ENCODE measurements around the gene CNN1.
A peak's percentile ranks its signal among the peaks of the same experiment; 100 is the strongest.

The CNN1 gene

GRCh38 chr19:11538232-11539036 lies at the start of gene CNN1:
Gene CNN1, plus strand, starts transcription at chr19:11538851. Its CDS starts 77 bp downstream, at chr19:11538928.
- no peak for DNase-seq (ENCODE audit: low read depth in 2 of 3, low spot score in 1 of 3)

GRCh38 chr19:11489378-11489777 lies 49.3 kb upstream of the CNN1 start:
- no peak for DNase-seq (ENCODE audit: low read depth in 2 of 3, low spot score in 1 of 3)

GRCh38 chr19:11494634-11495285 lies 43.9 kb upstream of the CNN1 start:
- DNase-seq (ENCODE audit: low read depth in 2 of 3, low spot score in 1 of 3): no peak

GRCh38 chr19:11495481-11495880 lies 43.2 kb upstream of the CNN1 start:
- DNase-seq (ENCODE audit: low read depth in 2 of 3, low spot score in 1 of 3): no peak

GRCh38 chr19:11495885-11496284 lies 42.8 kb upstream of the CNN1 start:
- no peak for DNase-seq (ENCODE audit: low read depth in 2 of 3, low spot score in 1 of 3)

GRCh38 chr19:11496391-11497163 lies 42.1 kb upstream of the CNN1 start:
- DNase-seq (ENCODE audit: low read depth in 2 of 3, low spot score in 1 of 3): peak; percentile 54 to 56 (median 54)

GRCh38 chr19:11499220-11499726 lies 39.4 kb upstream of the CNN1 start:
- no peak for DNase-seq (ENCODE audit: low read depth in 2 of 3, low spot score in 1 of 3)

- no peak for DNase-seq (ENCODE audit: low read depth in 2 of 3, low spot score in 1 of 3)
Observed at GRCh38 chr19:11499890-11500420, 38.7 kb upstream of the CNN1 start.

- DNase-seq (ENCODE audit: low read depth in 2 of 3, low spot score in 1 of 3): no peak
Observed at GRCh38 chr19:11504502-11505031, 34.1 kb upstream of the CNN1 start.

GRCh38 chr19:11505032-11505503 lies 33.6 kb upstream of the CNN1 start:
- DNase-seq (ENCODE audit: low read depth in 2 of 3, low spot score in 1 of 3): peak; percentile 94 to 98 (median 96)

GRCh38 chr19:11505504-11506100 lies 33.0 kb upstream of the CNN1 start, which contains the start of gene ZNF653:
Gene ZNF653, minus strand, starts transcription at chr19:11505839. Its CDS starts 53 bp downstream, at chr19:11505786.
- DNase-seq (ENCODE audit: low read depth in 2 of 3, low spot score in 1 of 3): peak; percentile 91 to 93 (median 92)

- DNase-seq (ENCODE audit: low read depth in 2 of 3, low spot score in 1 of 3): no peak
Observed at GRCh38 chr19:11506101-11506555, 32.5 kb upstream of the CNN1 start.

GRCh38 chr19:11506967-11507366 lies 31.7 kb upstream of the CNN1 start:
- no peak for DNase-seq (ENCODE audit: low read depth in 2 of 3, low spot score in 1 of 3)

GRCh38 chr19:11507370-11508078 lies 31.1 kb upstream of the CNN1 start:
- DNase-seq (ENCODE audit: low read depth in 2 of 3, low spot score in 1 of 3): no peak

GRCh38 chr19:11510444-11510843 lies 28.2 kb upstream of the CNN1 start:
- no peak for DNase-seq (ENCODE audit: low read depth in 2 of 3, low spot score in 1 of 3)

- DNase-seq (ENCODE audit: low read depth in 2 of 3, low spot score in 1 of 3): no peak
Observed at GRCh38 chr19:11513946-11514345, 24.7 kb upstream of the CNN1 start.

GRCh38 chr19:11519138-11519537 lies 19.5 kb upstream of the CNN1 start:
- DNase-seq (ENCODE audit: low read depth in 2 of 3, low spot score in 1 of 3): no peak

- peak; percentile 88 to 93 (median 92) for DNase-seq (ENCODE audit: low read depth in 2 of 3, low spot score in 1 of 3)
Observed at GRCh38 chr19:11528551-11529341, 9.9 kb upstream of the CNN1 start, which contains the start of gene ECSIT. Gene ECSIT, minus strand, starts transcription at chr19:11529134. Its CDS starts 9,964 bp downstream, at chr19:11519170.

- peak; percentile 20 to 58 (median 46) for DNase-seq (ENCODE audit: low read depth in 2 of 3, low spot score in 1 of 3)
Observed at GRCh38 chr19:11530432-11530831, 8.2 kb upstream of the CNN1 start.
